ENCODE results near the gene RAB14.
"Not testable (repeated sequence)": the region's sequence is repeated elsewhere in the genome, so short reads cannot be mapped to it uniquely, and the experiment has no call there.

RAB14 gene

DNA sequence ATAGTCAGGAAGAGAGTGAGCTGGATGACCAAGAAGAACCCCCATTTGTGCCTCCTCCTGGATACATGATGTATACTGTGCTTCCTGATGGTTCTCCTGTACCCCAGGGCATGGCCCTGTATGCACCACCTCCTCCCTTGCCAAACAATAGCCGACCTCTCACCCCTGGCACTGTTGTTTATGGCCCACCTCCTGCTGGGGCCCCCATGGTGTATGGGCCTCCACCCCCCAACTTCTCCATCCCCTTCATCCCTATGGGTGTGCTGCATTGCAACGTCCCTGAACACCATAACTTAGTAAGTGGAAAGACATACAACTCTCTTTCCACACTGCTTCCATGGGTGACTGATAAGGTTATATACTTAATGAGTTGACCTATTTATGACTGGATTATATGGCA, 51.5 kb downstream of the RAB14 start:
- Histone ChIP-seq H3K27me3 (ENCODE audit: insufficient read depth, low read length) (no peaks in the 10 kb centered on the region), H3K4me3 (ENCODE audit: low read length) (no peak overlapping the region), H3K36me3 (ENCODE audit: insufficient read depth, low read length) (peaks cover 24% of the 10 kb centered on the region), H3K4me1 (ENCODE audit: insufficient read depth, low read length) (no peaks in the 10 kb centered on the region), H3K9ac (ENCODE audit: low read depth, low read length) (no peak overlapping the region), H3K27ac (ENCODE audit: low read depth, low read length) (no peak overlapping the region), H3K9me3 (ENCODE audit: insufficient read depth, low read depth, low read length) (no peaks in the 10 kb centered on the region)
- 65% methylated on average over 2 of the region's 2 CpGs for WGBS

DNA sequence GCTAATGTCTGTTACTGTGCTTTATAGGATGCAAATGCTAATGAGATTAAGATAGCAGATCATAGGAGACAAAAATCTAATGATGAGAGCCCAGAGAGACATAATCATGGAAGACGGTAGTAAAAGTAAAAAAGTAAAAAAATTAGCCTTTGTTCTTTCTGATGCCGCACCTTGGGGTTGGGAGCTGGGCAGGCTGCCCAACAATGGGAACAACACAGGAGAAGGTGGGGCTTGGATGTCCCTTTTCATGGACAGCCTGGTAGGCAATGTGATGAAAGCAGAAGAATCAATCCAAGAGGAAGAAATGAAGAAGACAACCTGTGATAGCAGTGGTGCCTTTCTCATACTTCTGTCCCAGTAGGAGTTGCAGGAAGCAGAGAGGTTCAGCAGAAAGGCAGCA, 57.2 kb downstream of the RAB14 start:
- H3K4me1 ChIP-seq (ENCODE audit: insufficient read depth, low read length): peaks cover 6% of the 10 kb centered on the region; the same call in 1 of the 2 replicates
- H3K27me3 ChIP-seq (ENCODE audit: insufficient read depth, low read length): no peaks in the 10 kb centered on the region
- no peak overlapping the region for H3K4me3 ChIP-seq (ENCODE audit: low read length)
- no peak overlapping the region for H3K9ac ChIP-seq (ENCODE audit: low read depth, low read length)
- WGBS: 94% methylated on average over 2 of the region's 2 CpGs
- H3K27ac ChIP-seq (ENCODE audit: low read depth, low read length): no peak overlapping the region
- H3K36me3 ChIP-seq (ENCODE audit: insufficient read depth, low read length): peaks cover 52% of the 10 kb centered on the region
- H3K9me3 ChIP-seq (ENCODE audit: insufficient read depth, low read depth, low read length): no peaks in the 10 kb centered on the region

DNA sequence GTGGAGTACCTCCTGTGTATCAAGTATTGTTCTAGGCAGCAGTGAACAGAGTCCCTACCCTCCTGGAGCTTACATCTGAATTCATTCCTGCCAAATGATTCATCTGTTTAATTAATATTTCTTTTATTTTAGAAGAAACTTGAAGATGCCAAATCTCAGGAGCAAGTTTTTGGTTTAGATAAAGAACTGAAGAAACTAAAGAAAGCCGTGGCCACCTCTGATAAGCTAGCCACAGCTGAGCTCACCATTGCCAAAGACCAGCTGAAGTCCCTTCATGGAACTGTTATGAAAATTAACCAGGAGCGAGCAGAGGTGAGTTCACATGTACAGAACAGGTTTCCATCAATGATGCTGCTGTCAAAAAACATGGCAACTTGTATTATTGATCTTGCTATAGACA, 57.9 kb downstream of the RAB14 start:
- Histone ChIP-seq H3K9ac (ENCODE audit: low read depth, low read length) (no peak overlapping the region), H3K4me1 (ENCODE audit: insufficient read depth, low read length) (peaks cover 6% of the 10 kb centered on the region; the same call in 1 of the 2 replicates), H3K36me3 (ENCODE audit: insufficient read depth, low read length) (peaks cover 57% of the 10 kb centered on the region), H3K27me3 (ENCODE audit: insufficient read depth, low read length) (no peaks in the 10 kb centered on the region), H3K9me3 (ENCODE audit: insufficient read depth, low read depth, low read length) (no peaks in the 10 kb centered on the region), H3K4me3 (ENCODE audit: low read length) (no peak overlapping the region), H3K27ac (ENCODE audit: low read depth, low read length) (no peak overlapping the region)
- WGBS: 98% methylated on average over 2 of the region's 2 CpGs

DNA sequence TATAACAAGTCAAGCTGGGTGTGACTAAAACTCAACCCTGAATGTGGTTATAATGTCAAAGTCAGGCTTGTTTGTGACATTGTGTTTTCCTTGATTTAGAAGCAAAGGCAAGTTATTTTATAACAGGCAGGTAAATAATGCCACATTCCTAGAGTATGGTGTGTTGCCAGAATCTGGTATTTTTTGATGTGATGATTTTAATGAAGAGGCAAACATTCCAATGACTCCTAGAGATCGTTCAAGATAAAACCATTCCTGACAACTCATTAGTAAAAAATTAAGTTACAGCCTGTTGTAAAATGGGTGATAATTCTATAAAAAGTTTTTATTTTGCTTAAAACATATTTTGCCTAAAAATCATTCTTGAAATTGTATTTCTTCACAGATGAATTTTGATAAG, 60.0 kb downstream of the RAB14 start:
- H3K36me3 ChIP-seq (ENCODE audit: insufficient read depth, low read length): peaks cover 50% of the 10 kb centered on the region
- no peaks in the 10 kb centered on the region for H3K27me3 ChIP-seq (ENCODE audit: insufficient read depth, low read length)
- H3K4me1 ChIP-seq (ENCODE audit: insufficient read depth, low read length): peaks cover 6% of the 10 kb centered on the region; the same call in 1 of the 2 replicates
- H3K9me3 ChIP-seq (ENCODE audit: insufficient read depth, low read depth, low read length): no peaks in the 10 kb centered on the region
- no peak overlapping the region for H3K4me3 ChIP-seq (ENCODE audit: low read length)
- H3K9ac ChIP-seq (ENCODE audit: low read depth, low read length): no peak overlapping the region
- no CpG with 5 or more reads among the region's 1 CpG for WGBS
- H3K27ac ChIP-seq (ENCODE audit: low read depth, low read length): no peak overlapping the region

DNA sequence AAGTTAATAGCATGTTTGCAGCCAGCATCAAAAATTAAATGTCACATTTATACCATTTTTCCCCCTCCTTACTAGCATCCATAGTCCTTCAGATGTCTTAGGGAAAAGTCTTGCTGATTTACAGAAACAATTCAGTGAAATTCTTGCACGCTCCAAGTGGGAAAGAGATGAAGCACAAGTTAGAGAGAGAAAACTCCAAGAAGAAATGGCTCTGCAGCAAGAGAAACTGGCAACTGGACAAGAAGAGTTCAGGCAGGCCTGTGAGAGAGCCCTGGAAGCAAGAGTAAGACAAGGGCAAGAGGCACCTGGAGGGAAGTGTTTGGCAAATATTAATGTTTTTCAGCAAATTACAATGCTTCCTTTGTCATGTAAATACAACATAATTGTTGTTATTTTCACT, 60.4 kb downstream of the RAB14 start:
- H3K27me3 ChIP-seq (ENCODE audit: insufficient read depth, low read length): no peaks in the 10 kb centered on the region
- peaks cover 6% of the 10 kb centered on the region; the same call in 1 of the 2 replicates for H3K4me1 ChIP-seq (ENCODE audit: insufficient read depth, low read length)
- no peak overlapping the region for H3K4me3 ChIP-seq (ENCODE audit: low read length)
- WGBS: 91% methylated on average over 1 of the region's 1 CpG
- peaks cover 50% of the 10 kb centered on the region for H3K36me3 ChIP-seq (ENCODE audit: insufficient read depth, low read length)
- H3K27ac ChIP-seq (ENCODE audit: low read depth, low read length): no peak overlapping the region
- no peaks in the 10 kb centered on the region for H3K9me3 ChIP-seq (ENCODE audit: insufficient read depth, low read depth, low read length)
- H3K9ac ChIP-seq (ENCODE audit: low read depth, low read length): no peak overlapping the region

DNA sequence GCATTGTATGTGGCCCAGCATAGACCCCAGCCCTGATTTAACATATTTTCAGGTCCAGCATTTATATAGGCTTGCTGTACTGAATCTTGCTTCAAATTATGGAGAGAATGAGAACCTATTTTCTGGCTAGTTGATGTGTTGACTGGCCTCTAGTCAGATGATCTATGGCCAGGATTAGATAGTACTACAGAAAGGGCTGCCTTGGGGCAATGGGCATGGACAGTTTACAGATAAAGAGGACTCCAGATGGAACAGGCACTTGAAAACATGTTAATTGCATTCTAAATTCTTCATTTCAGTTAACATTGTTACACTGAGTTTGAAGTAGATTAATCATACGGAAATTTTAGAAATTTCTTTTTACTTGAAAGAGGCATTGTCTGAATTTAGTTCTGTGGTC, 61.5 kb downstream of the RAB14 start:
- Histone ChIP-seq H3K9ac (ENCODE audit: low read depth, low read length) (no peak overlapping the region), H3K4me1 (ENCODE audit: insufficient read depth, low read length) (peaks cover 6% of the 10 kb centered on the region; the same call in 1 of the 2 replicates), H3K9me3 (ENCODE audit: insufficient read depth, low read depth, low read length) (no peaks in the 10 kb centered on the region), H3K36me3 (ENCODE audit: insufficient read depth, low read length) (peaks cover 49% of the 10 kb centered on the region), H3K27me3 (ENCODE audit: insufficient read depth, low read length) (no peaks in the 10 kb centered on the region), H3K4me3 (ENCODE audit: low read length) (no peak overlapping the region), H3K27ac (ENCODE audit: low read depth, low read length) (no peak overlapping the region)
- 100% methylated on average over 1 of the region's 1 CpG for WGBS

DNA sequence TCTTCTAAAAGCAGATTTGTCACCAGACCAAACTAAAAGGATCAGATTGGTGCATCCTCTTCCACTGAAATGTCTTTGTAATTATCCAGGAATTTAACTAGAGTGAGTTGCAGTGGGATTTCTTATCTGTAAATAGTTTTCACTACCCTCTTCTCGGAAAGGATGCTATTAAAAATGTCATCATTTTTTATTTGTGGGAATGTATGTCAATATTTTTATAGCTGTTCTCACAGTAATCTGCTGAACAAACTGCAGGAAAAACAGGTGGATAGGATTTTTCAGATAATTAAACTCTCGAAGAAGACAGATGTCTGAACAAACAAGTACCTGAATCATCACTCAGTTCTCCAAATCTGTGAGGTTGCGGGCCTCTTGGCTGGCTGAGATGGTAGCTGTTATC, 62.7 kb downstream of the RAB14 start:
- H3K27me3 ChIP-seq (ENCODE audit: insufficient read depth, low read length): no peaks in the 10 kb centered on the region
- no peak overlapping the region for H3K27ac ChIP-seq (ENCODE audit: low read depth, low read length)
- H3K9me3 ChIP-seq (ENCODE audit: insufficient read depth, low read depth, low read length): no peaks in the 10 kb centered on the region
- H3K4me1 ChIP-seq (ENCODE audit: insufficient read depth, low read length): peaks cover 6% of the 10 kb centered on the region; the same call in 1 of the 2 replicates
- H3K4me3 ChIP-seq (ENCODE audit: low read length): no peak overlapping the region
- 93% methylated on average over 3 of the region's 3 CpGs for WGBS
- H3K9ac ChIP-seq (ENCODE audit: low read depth, low read length): no peak overlapping the region
- peaks cover 37% of the 10 kb centered on the region for H3K36me3 ChIP-seq (ENCODE audit: insufficient read depth, low read length)

DNA sequence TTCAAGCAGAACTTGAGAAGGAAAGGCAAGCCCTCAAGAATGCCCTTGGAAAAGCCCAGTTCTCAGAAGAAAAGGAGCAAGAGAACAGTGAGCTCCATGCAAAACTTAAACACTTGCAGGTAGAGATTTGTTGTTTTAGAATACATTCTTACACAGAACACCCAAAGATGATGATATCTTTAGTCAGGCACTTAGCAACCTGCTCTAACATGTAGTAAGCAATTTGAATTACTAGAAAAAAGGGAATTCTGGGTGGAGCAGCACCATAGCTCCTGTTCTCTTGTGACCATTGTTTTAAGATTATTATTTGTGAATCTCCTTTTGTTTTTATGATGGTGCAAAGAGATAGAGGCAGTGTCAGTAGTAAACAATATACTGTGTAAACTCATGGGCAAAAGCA, 63.1 kb downstream of the RAB14 start:
- Histone ChIP-seq H3K4me1 (ENCODE audit: insufficient read depth, low read length) (peaks cover 9% of the 10 kb centered on the region), H3K27ac (ENCODE audit: low read depth, low read length) (no peak overlapping the region), H3K9ac (ENCODE audit: low read depth, low read length) (no peak overlapping the region), H3K36me3 (ENCODE audit: insufficient read depth, low read length) (peaks cover 33% of the 10 kb centered on the region), H3K4me3 (ENCODE audit: low read length) (no peak overlapping the region), H3K27me3 (ENCODE audit: insufficient read depth, low read length) (no peaks in the 10 kb centered on the region), H3K9me3 (ENCODE audit: insufficient read depth, low read depth, low read length) (no peaks in the 10 kb centered on the region)

DNA sequence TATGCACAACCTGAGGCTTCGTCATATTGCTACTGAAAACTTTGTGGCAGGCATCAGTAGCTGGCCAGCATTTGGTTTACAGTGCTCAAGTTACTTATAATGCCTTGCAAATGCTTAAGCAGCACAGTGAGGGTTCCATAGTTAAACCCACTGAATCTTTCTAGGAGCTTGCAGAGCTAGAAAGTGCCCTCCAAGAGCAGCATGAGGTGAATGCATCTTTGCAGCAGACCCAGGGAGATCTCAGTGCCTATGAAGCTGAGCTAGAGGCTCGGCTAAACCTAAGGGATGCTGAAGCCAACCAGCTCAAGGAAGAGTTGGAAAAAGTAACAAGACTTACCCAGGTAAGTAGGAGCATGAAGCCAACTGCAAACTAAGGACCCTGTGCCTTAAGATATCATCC, 66.0 kb downstream of the RAB14 start:
- peaks cover 18% of the 10 kb centered on the region for H3K36me3 ChIP-seq (ENCODE audit: insufficient read depth, low read length)

DNA sequence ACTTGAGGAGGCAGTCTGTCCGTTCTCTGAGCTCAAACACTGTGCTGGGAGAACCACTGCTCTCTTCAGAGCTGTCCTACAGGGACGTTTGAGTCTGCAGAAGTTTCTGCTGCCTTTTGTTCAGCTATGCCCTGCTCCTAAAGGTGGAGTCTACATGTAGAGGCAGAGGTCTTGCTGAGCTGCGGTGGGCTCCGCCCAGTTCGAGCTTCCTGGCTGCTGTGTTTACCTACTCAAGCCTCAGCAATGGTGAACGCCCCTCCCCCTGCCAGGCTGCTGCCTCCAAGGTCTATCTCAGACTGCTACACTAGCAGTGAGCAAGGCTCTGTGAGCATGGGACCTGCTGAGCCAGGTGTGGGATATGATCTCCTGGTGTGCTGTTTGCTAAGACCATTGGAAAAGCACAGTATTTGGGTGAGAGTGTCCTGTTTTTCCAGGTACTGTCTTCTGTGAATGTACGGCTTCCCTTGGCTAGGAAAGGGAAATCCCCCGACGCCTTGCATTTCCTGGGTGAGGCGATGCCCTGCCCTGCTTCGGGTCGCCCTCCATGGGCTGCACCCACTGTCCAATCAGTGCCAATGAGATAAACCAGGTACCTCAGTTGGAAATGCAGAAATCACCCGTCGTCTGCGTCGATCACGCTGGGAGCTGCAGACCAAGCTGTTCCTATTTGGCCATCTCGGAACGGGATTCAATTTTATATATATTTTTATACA, 68.4 kb downstream of the RAB14 start:
- Histone ChIP-seq H3K4me3 (ENCODE audit: low read length) (no peak overlapping the region), H3K27ac (ENCODE audit: low read depth, low read length) (no peak overlapping the region), H3K36me3 (ENCODE audit: insufficient read depth, low read length) (no peaks in the 10 kb centered on the region), H3K9me3 (ENCODE audit: insufficient read depth, low read depth, low read length) (no peaks in the 10 kb centered on the region), H3K9ac (ENCODE audit: low read depth, low read length) (no peak overlapping the region), H3K27me3 (ENCODE audit: insufficient read depth, low read length) (no peaks in the 10 kb centered on the region), H3K4me1 (ENCODE audit: insufficient read depth, low read length) (peaks cover 10% of the 10 kb centered on the region)
- WGBS: 82% methylated on average over 17 of the region's 19 CpGs

More for the DNA sequence above, 66.0 kb downstream of the RAB14 start:
- Histone ChIP-seq H3K9me3 (ENCODE audit: insufficient read depth, low read depth, low read length) (no peaks in the 10 kb centered on the region), H3K9ac (ENCODE audit: low read depth, low read length) (no peak overlapping the region), H3K4me1 (ENCODE audit: insufficient read depth, low read length) (peaks cover 10% of the 10 kb centered on the region), H3K27ac (ENCODE audit: low read depth, low read length) (no peak overlapping the region), H3K27me3 (ENCODE audit: insufficient read depth, low read length) (no peaks in the 10 kb centered on the region), H3K4me3 (ENCODE audit: low read length) (no peak overlapping the region)
- 77% methylated on average over 2 of the region's 2 CpGs for WGBS

DNA sequence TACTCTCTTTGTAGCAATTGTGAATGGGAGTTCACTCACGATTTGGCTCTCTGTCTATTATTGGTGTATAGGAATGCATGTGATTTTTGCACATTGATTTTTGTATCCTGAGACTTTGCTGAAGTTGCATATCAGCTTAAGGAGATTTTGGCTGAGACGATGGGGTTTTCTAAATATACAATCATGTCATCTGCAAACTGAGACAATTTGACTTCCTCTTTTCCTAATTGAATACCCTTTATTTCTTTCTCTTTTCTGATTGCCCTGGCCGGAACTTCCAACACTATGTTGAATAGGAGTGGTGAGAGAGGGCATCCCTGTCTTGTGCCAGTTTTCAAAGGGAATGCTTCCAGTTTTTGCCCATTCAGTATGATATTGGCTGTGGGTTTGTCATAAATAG, 72.3 kb downstream of the RAB14 start:
- not testable (repeated sequence) for H3K27ac ChIP-seq (ENCODE audit: low read depth, low read length); H3K9me3 ChIP-seq (ENCODE audit: insufficient read depth, low read depth, low read length); H3K27me3 ChIP-seq (ENCODE audit: insufficient read depth, low read length); H3K4me3 ChIP-seq (ENCODE audit: low read length); H3K36me3 ChIP-seq (ENCODE audit: insufficient read depth, low read length); H3K9ac ChIP-seq (ENCODE audit: low read depth, low read length)
- H3K4me1 ChIP-seq (ENCODE audit: insufficient read depth, low read length): peaks cover 10% of the 10 kb centered on the region
- 94% methylated on average over 2 of the region's 3 CpGs for WGBS
